GM23248 (cell line): ENCODE results near the gene MICU1. TPM values are rescaled to one million over a fixed set of nuclear protein-coding genes. Genes with fewer than 3 reads are reported as not detected.

Source experiments
- DNase-seq: peaks from one replicate; pipeline ENCODE4 v3.0.0-alpha.2; 2015
- H2AFZ ChIP-seq: fragments of 200-600 bp; sonication (generic); 2 replicates; pipeline ENCODE4 v1.6.1; 2016; ENCODE audit warnings: antibody characterized with exemption
- H3F3A ChIP-seq: fragments of 200-600 bp; sonication (generic); 2 replicates; pipeline ENCODE4 v1.6.1; 2016; ENCODE audit warnings: mild to moderate bottlenecking, antibody characterized with exemption, mixed run types; ENCODE audit not compliant: insufficient read depth
- H3K27ac ChIP-seq: fragments of 200-600 bp; sonication (generic); 2 replicates; pipeline ENCODE4 v1.5.1; 2016; ENCODE audit warnings: mild to moderate bottlenecking
- H3K27me3 ChIP-seq: fragments of 200-600 bp; sonication (generic); replicated peaks from 2 replicates; pipeline ENCODE4 v1.6.1; 2016; ENCODE audit warnings: mild to moderate bottlenecking; ENCODE audit not compliant: insufficient read depth
- H3K36me3 ChIP-seq: fragments of 200-600 bp; sonication (generic); 2 replicates; pipeline ENCODE4 v1.6.1; 2016; ENCODE audit warnings: low read depth, mild to moderate bottlenecking
- H3K4me1 ChIP-seq: fragments of 200-600 bp; sonication (generic); 2 replicates; pipeline ENCODE4 v1.6.1; 2016; ENCODE audit warnings: mild to moderate bottlenecking; ENCODE audit not compliant: insufficient read depth
- H3K4me2 ChIP-seq: fragments of 200-600 bp; sonication (generic); one replicate; pipeline ENCODE4 v1.6.1; 2016; ENCODE audit warnings: mild to moderate bottlenecking; ENCODE audit not compliant: unreplicated experiment
- H3K4me3 ChIP-seq: fragments of 200-600 bp; sonication (generic); 2 replicates; pipeline ENCODE4 v1.5.1; 2016; ENCODE audit warnings: mild to moderate bottlenecking
- H3K79me2 ChIP-seq: fragments of 200-600 bp; sonication (generic); 2 replicates; pipeline ENCODE4 v1.6.1; 2016; ENCODE audit warnings: mild to moderate bottlenecking; ENCODE audit not compliant: insufficient read depth
- H3K9ac ChIP-seq: fragments of 200-600 bp; sonication (generic); 2 replicates; pipeline ENCODE4 v1.6.1; 2016; ENCODE audit warnings: mild to moderate bottlenecking
- H3K9me2 ChIP-seq: fragments of 200-600 bp; sonication (generic); 2 replicates; pipeline ENCODE4 v1.6.1; 2016; ENCODE audit warnings: mixed run types, mild to moderate bottlenecking, moderate library complexity; ENCODE audit not compliant: insufficient read depth
- H3K9me3 ChIP-seq: fragments of 200-600 bp; sonication (generic); one replicate; pipeline ENCODE4 v1.6.1; 2017; ENCODE audit warnings: low read depth
- H4K20me1 ChIP-seq: fragments of 200-600 bp; sonication (generic); 2 replicates; pipeline ENCODE4 v1.6.0; 2016; ENCODE audit not compliant: insufficient read depth
- EZH2 ChIP-seq: fragments of 200-600 bp; sonication (generic); IDR thresholded peaks from 2 replicates; pipeline ENCODE4 v1.6.1; 2018; ENCODE audit warnings: antibody characterized with exemption, mild to moderate bottlenecking; ENCODE audit not compliant: insufficient read depth, poor library complexity, severe bottlenecking
- EZH2phosphoT487 ChIP-seq: fragments of 200-600 bp; sonication (generic); IDR thresholded peaks from 2 replicates; pipeline ENCODE4 v1.6.1; 2018; ENCODE audit warnings: antibody characterized with exemption, moderate library complexity, mild to moderate bottlenecking, low read depth; ENCODE audit not compliant: insufficient read depth
- WGBS, 2 experiments: methylation state at CpG; one replicate each; pipeline ENCODE4 v1.1.6; 2015 to 2017; ENCODE audit warnings: low lambda C conversion rate in 2 of 2, low coverage in 1 of 2; ENCODE audit errors: missing lambda C conversion rate in 2 of 2; 5-methylcytosine and 5-hydroxymethylcytosine counted together
- in situ Hi-C: fragments of 300-500 bp; cut with MboI; formaldehyde crosslinking; loops from 2 replicates; pipeline ENCODE4 v1.15.0; 2020
- polyA plus RNA-seq: library from polyadenylated mRNA; unstranded; fragments of >200 nt; fragmentation: Nextera tagmentation; extraction: Ambion mirVana; gene quantifications from 2 replicates; pipeline ENCODE4 v1.2.1, GENCODE V29; 2016
- total RNA-seq: library from RNA; depleted of rRNA; stranded (reverse); fragments of >200 nt; shearing (Covaris generic); gene quantifications from 2 replicates; pipeline ENCODE4 v1.2.3, GENCODE V29; 2014

MICU1 gene
- total and polyA plus RNA-seq, 2 experiments from 2014 or later, result 37.3 to 45.0 TPM

GRCh38 chr10:72336259-72337038, 289.4 kb downstream of the MICU1 start:
- no peak overlapping the region for H3K4me2 ChIP-seq
- H2AFZ ChIP-seq, result no peak overlapping the region
- WGBS, 2 experiments, result 90 to 91% methylated on average over 18 of the region's 18 CpGs
- H3F3A ChIP-seq, result no peaks in the 10 kb centered on the region
- no peaks in the 10 kb centered on the region for H3K27me3 ChIP-seq
- H4K20me1 ChIP-seq, result no peaks in the 10 kb centered on the region
- H3K4me1 ChIP-seq, result peaks cover 6% of the 10 kb centered on the region; the same call in 1 of the 2 replicates
- H3K79me2 ChIP-seq, result no peaks in the 10 kb centered on the region
- no peak for DNase-seq
- H3K4me3 ChIP-seq, result no peak overlapping the region
- no peaks in the 10 kb centered on the region for H3K9me3 ChIP-seq
- in situ Hi-C loops, result no loop called here
- peaks cover 26% of the 10 kb centered on the region for H3K36me3 ChIP-seq
- TF ChIP-seq EZH2 (no peak), EZH2phosphoT487 (no peak)
- H3K9me2 ChIP-seq, result no peaks in the 10 kb centered on the region
- no peak overlapping the region for H3K27ac ChIP-seq
- H3K9ac ChIP-seq, result no peak overlapping the region

DNA sequence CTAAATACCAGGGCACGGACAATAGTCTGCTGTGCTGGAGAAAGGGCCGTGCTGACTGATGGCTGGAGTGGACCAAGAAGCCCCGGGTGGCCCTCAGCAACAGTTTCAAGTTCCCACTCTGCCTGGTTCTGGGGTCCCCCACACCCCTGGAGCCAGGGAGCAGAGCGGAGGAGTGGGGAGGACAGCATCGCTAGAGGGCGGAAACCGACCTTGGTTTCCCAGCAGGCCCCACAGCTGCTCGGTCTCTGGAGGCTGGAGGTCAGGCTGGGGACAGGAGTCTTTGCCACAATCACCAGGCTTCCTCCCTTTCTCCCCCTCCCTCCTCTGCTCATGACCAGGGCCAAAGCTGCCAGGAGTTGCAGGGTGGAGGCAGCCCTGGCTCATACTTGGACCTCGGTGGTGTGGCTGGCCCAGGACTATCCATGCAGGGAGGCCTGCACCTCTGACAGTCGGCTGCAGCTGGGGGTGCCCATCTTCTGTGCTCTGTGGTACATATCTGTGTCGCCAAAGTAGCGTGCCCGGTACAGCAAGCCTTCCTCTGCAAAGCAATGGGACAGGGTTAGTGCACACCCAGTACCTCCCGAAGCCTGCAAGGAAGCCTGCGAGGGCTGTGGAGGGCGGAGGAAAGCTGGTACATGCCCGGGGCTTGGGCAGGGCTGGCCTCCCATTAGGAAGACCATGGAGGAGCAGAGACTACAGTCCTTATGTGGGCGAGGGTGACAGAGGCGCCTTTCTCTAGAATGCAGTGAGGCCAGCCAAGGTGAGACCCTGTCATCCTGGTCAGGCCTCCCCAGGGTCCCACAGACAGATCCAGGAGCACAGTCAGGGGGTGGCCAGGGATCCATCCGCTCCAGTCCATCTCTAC, 290.3 kb downstream of the MICU1 start:
- H3K4me1 ChIP-seq, result peaks cover 12% of the 10 kb centered on the region; the same call in 1 of the 2 replicates
- no peak overlapping the region for H3K27ac ChIP-seq
- H3K27me3 ChIP-seq, result no peaks in the 10 kb centered on the region
- H3K9me3 ChIP-seq, result no peaks in the 10 kb centered on the region
- H3K9ac ChIP-seq, result no peak overlapping the region
- no peak overlapping the region for H3K4me3 ChIP-seq
- WGBS, 2 experiments, result 77 to 78% methylated on average over 20 of the region's 20 CpGs
- no peak for DNase-seq
- no peaks in the 10 kb centered on the region for H3K9me2 ChIP-seq
- 0 out of 2 replicates have a peak, but pooled peaks cover 4% of the 10 kb centered on the region for H3F3A ChIP-seq
- TF ChIP-seq EZH2phosphoT487 (no peak), EZH2 (no peak)
- no peak overlapping the region for H3K4me2 ChIP-seq
- no peak overlapping the region for H2AFZ ChIP-seq
- in situ Hi-C loops, result no loop called here
- H4K20me1 ChIP-seq, result no peaks in the 10 kb centered on the region
- peaks cover 26% of the 10 kb centered on the region for H3K36me3 ChIP-seq
- H3K79me2 ChIP-seq, result no peaks in the 10 kb centered on the region

- H3K4me2 ChIP-seq, result no peak overlapping the region
- H3K4me1 ChIP-seq, result peaks cover 12% of the 10 kb centered on the region; the same call in 1 of the 2 replicates
- no peak overlapping the region for H3K4me3 ChIP-seq
- no peak overlapping the region for H3K27ac ChIP-seq
- 81% methylated on average over 16 of the region's 16 CpGs for WGBS, 2 experiments
- no peaks in the 10 kb centered on the region for H3K9me2 ChIP-seq
- H3F3A ChIP-seq, result 0 out of 2 replicates have a peak, but pooled peaks cover 4% of the 10 kb centered on the region
- TF ChIP-seq EZH2phosphoT487 (no peak), EZH2 (no peak)
- no peak overlapping the region for H2AFZ ChIP-seq
- DNase-seq, result no peak
- no peaks in the 10 kb centered on the region for H3K79me2 ChIP-seq
- H4K20me1 ChIP-seq, result no peaks in the 10 kb centered on the region
- H3K9ac ChIP-seq, result no peak overlapping the region
- peaks cover 24% of the 10 kb centered on the region for H3K36me3 ChIP-seq
- in situ Hi-C loops, result no loop called here
- H3K9me3 ChIP-seq, result no peaks in the 10 kb centered on the region
- no peaks in the 10 kb centered on the region for H3K27me3 ChIP-seq
Measured at GRCh38 chr10:72334825-72335393, 291.0 kb downstream of the MICU1 start.

GRCh38 chr10:72334196-72334824, 291.6 kb downstream of the MICU1 start:
- no peaks in the 10 kb centered on the region for H3K9me3 ChIP-seq
- no peaks in the 10 kb centered on the region for H3K79me2 ChIP-seq
- no peak overlapping the region for H3K9ac ChIP-seq
- H4K20me1 ChIP-seq, result no peaks in the 10 kb centered on the region
- no peak overlapping the region for H3K27ac ChIP-seq
- H3K4me3 ChIP-seq, result no peak overlapping the region
- no peak overlapping the region for H3K4me2 ChIP-seq
- H3F3A ChIP-seq, result 0 out of 2 replicates have a peak, but pooled peaks cover 4% of the 10 kb centered on the region
- WGBS, 2 experiments, result 83 to 89% methylated on average over 15 to 17 of the region's 17 CpGs
- H3K4me1 ChIP-seq, result peaks cover 12% of the 10 kb centered on the region; the same call in 1 of the 2 replicates
- no peak overlapping the region for H2AFZ ChIP-seq
- H3K36me3 ChIP-seq, result peaks cover 20% of the 10 kb centered on the region
- no peaks in the 10 kb centered on the region for H3K9me2 ChIP-seq
- in situ Hi-C loops, result no loop called here
- no peaks in the 10 kb centered on the region for H3K27me3 ChIP-seq
- no peak for DNase-seq
- TF ChIP-seq EZH2 (no peak), EZH2phosphoT487 (no peak)
